GM23338 (cell line): ENCODE results near the gene MAPT. TPM values are rescaled to one million over a fixed set of nuclear protein-coding genes. Genes with fewer than 3 reads are reported as not detected.

Source experiments
- ATAC-seq: fragments of 200-7000 bp; cut with Tn5 transposase; 3 replicates; pipeline ENCODE4 v1.9.1; 2020
- DNase-seq: peaks from one replicate; pipeline ENCODE4 v3.0.0-alpha.2; 2015; ENCODE audit warnings: low spot score
- H2AFZ ChIP-seq: fragments of 200-600 bp; sonication (generic); 2 replicates; pipeline ENCODE4 v1.8.0; 2016; ENCODE audit warnings: antibody characterized with exemption, mild to moderate bottlenecking, moderate library complexity
- H3F3A ChIP-seq: fragments of 200-600 bp; sonication (generic); replicated peaks from 2 replicates; pipeline ENCODE4 v1.8.0; 2017; ENCODE audit warnings: antibody characterized with exemption, mixed run types, low read depth
- H3K27ac ChIP-seq: fragments of 200-600 bp; sonication (generic); 2 replicates; pipeline ENCODE4 v1.6.1; 2016; ENCODE audit warnings: low read depth
- H3K27me3 ChIP-seq: fragments of 200-600 bp; sonication (generic); 2 replicates; pipeline ENCODE4 v1.8.0; 2016; ENCODE audit warnings: mild to moderate bottlenecking, mixed run types, moderate library complexity; ENCODE audit not compliant: insufficient read depth
- H3K36me3 ChIP-seq: fragments of 200-600 bp; sonication (generic); 2 replicates; pipeline ENCODE4 v1.8.0; 2016; ENCODE audit warnings: mild to moderate bottlenecking; ENCODE audit not compliant: insufficient read depth
- H3K4me1 ChIP-seq: fragments of 200-600 bp; sonication (generic); 2 replicates; pipeline ENCODE4 v1.8.0; 2016; ENCODE audit warnings: mild to moderate bottlenecking, moderate library complexity; ENCODE audit not compliant: insufficient read depth
- H3K4me2 ChIP-seq: fragments of 200-600 bp; sonication (generic); 2 replicates; pipeline ENCODE4 v1.7.1; 2017; ENCODE audit warnings: mixed run types
- H3K4me3 ChIP-seq: fragments of 200-600 bp; sonication (generic); 2 replicates; pipeline ENCODE4 v1.6.1; 2016; ENCODE audit warnings: mixed run types
- H3K79me2 ChIP-seq: fragments of 200-600 bp; sonication (generic); replicated peaks from 2 replicates; pipeline ENCODE4 v1.8.0; 2017; ENCODE audit warnings: mild to moderate bottlenecking; ENCODE audit not compliant: insufficient read depth
- H3K9me2 ChIP-seq: fragments of 200-600 bp; sonication (generic); 2 replicates; pipeline ENCODE4 v1.8.0; 2017; ENCODE audit not compliant: insufficient read depth
- H4K20me1 ChIP-seq: fragments of 200-600 bp; sonication (generic); replicated peaks from 2 replicates; pipeline ENCODE4 v1.8.0; 2017; ENCODE audit warnings: mild to moderate bottlenecking; ENCODE audit not compliant: insufficient read depth
- H3K27ac Mint-ChIP-seq: 2 replicates; pipeline ENCODE4 v1.8.0; 2020; ENCODE audit warnings: inconsistent platforms, mild to moderate bottlenecking, moderate library complexity, mixed read lengths
- H3K27me3 Mint-ChIP-seq: 3 replicates; pipeline ENCODE4 v1.8.0; 2022; ENCODE audit warnings: low read depth, mild to moderate bottlenecking, moderate library complexity, mixed read lengths, inconsistent platforms; ENCODE audit not compliant: insufficient read depth, poor library complexity
- H3K36me3 Mint-ChIP-seq: 3 replicates; pipeline ENCODE4 v1.8.0; 2021; ENCODE audit warnings: low read depth, mild to moderate bottlenecking, inconsistent platforms, moderate library complexity, mixed read lengths
- H3K4me1 Mint-ChIP-seq: 3 replicates; pipeline ENCODE4 v1.8.0; 2020; ENCODE audit warnings: mild to moderate bottlenecking, inconsistent platforms, mixed read lengths
- H3K4me3 Mint-ChIP-seq: 3 replicates; pipeline ENCODE4 v1.8.0; 2021; ENCODE audit warnings: moderate library complexity, mild to moderate bottlenecking, inconsistent platforms, mixed read lengths
- H3K9me3 Mint-ChIP-seq: 3 replicates; pipeline ENCODE4 v1.8.0; 2020; ENCODE audit warnings: moderate library complexity, mild to moderate bottlenecking, inconsistent platforms, mixed read lengths
- CREB1 ChIP-seq: fragments of 250-450 bp; sonication (Bioruptor Pico); IDR thresholded peaks from 2 replicates; pipeline ENCODE4 v1.5.0; 2020; ENCODE audit warnings: low read depth, mild to moderate bottlenecking, moderate library complexity
- CTCF ChIP-seq, 2 experiments: fragments of 200-600 bp in 1 of 2; sonication (generic) in 1 of 2; conservative IDR thresholded peaks; 2 replicates each; pipeline versions ENCODE4 v1.5.1 to v1.6.1; 2016 to 2017; ENCODE audit warnings: antibody characterized with exemption in 2 of 2, low read depth in 2 of 2, mild to moderate bottlenecking in 2 of 2, moderate library complexity in 1 of 2
- ETS1 ChIP-seq: IDR thresholded peaks from 2 replicates; pipeline ENCODE4 v1.6.1; 2016; ENCODE audit warnings: antibody characterized with exemption
- EZH2 ChIP-seq: fragments of 200-600 bp; sonication (generic); IDR thresholded peaks from one replicate; pipeline ENCODE4 v1.8.0; 2017; ENCODE audit warnings: antibody characterized with exemption, mild to moderate bottlenecking, low read depth; ENCODE audit not compliant: unreplicated experiment
- EZH2phosphoT487 ChIP-seq: fragments of 200-600 bp; sonication (generic); IDR thresholded peaks from one replicate; pipeline ENCODE4 v1.8.1; 2018; ENCODE audit warnings: antibody characterized with exemption; ENCODE audit not compliant: unreplicated experiment
- JUNB ChIP-seq: IDR thresholded peaks from one replicate; pipeline ENCODE4 v1.6.1; 2016; ENCODE audit warnings: antibody characterized with exemption; ENCODE audit not compliant: unreplicated experiment
- NANOG ChIP-seq: IDR thresholded peaks from 2 replicates; pipeline ENCODE4 v1.6.1; 2016; ENCODE audit warnings: antibody characterized with exemption, borderline replicate concordance
- POLR2AphosphoS5 ChIP-seq: IDR thresholded peaks from 2 replicates; pipeline ENCODE4 v1.6.1; 2016; ENCODE audit warnings: antibody characterized with exemption, low read depth
- REST ChIP-seq: IDR thresholded peaks from one replicate; pipeline ENCODE4 v1.6.1; 2018; ENCODE audit warnings: antibody characterized with exemption; ENCODE audit not compliant: unreplicated experiment
- STAT1 ChIP-seq: IDR thresholded peaks from one replicate; pipeline ENCODE4 v1.6.1; 2016; ENCODE audit warnings: antibody characterized with exemption; ENCODE audit not compliant: unreplicated experiment
- ZNF114 ChIP-seq: fragments of 250-450 bp; sonication (Bioruptor Pico); IDR thresholded peaks from 2 replicates; pipeline ENCODE4 v1.5.0; 2020; ENCODE audit warnings: mild to moderate bottlenecking, moderate library complexity
- ZNF331 ChIP-seq: fragments of 250-450 bp; sonication (Bioruptor Pico); IDR thresholded peaks from 2 replicates; pipeline ENCODE4 v1.5.0; 2020; ENCODE audit warnings: low read depth, mild to moderate bottlenecking, moderate library complexity
- ZNF462 ChIP-seq: fragments of 250-450 bp; sonication (Bioruptor Pico); IDR thresholded peaks from 2 replicates; pipeline ENCODE4 v1.5.0; 2020; ENCODE audit warnings: mild to moderate bottlenecking, moderate library complexity
- polyA plus RNA-seq: library from polyadenylated mRNA; unstranded; fragments of >200 nt; fragmentation: Nextera tagmentation; extraction: Ambion mirVana; gene quantifications from 2 replicates; pipeline ENCODE4 v1.2.1, GENCODE V29; 2016
- total RNA-seq: library from RNA; depleted of rRNA; stranded (reverse); fragments of >200 nt; shearing (Covaris generic); gene quantifications from 2 replicates; pipeline ENCODE4 v1.2.3, GENCODE V29; 2014

Gene MAPT
- total and polyA plus RNA-seq, 2 experiments from 2014 or later = 1.1 to 2.1 TPM

GRCh38 chr17:46042246-46042645 lies 147.9 kb downstream of the MAPT start (continued):
- TF ChIP-seq ZNF462 (CRISPR knock-in tag) (no peak), JUNB (no peak), EZH2phosphoT487 (no peak), ZNF114 (CRISPR knock-in tag) (no peak), ZNF331 (CRISPR knock-in tag) (no peak), POLR2AphosphoS5 (no peak), EZH2 (no peak), NANOG (no peak)

- no peaks in the 10 kb centered on the region for H3K4me1 ChIP-seq
- peaks cover 8% of the 10 kb centered on the region; the same call in 1 of the 2 replicates for H3F3A ChIP-seq
- no peak for ATAC-seq
- no peak overlapping the region for H2AFZ ChIP-seq
- H3K4me3 Mint-ChIP-seq = no peak overlapping the region
- no peaks in the 10 kb centered on the region for H3K9me2 ChIP-seq
- H3K4me3 ChIP-seq = no peak overlapping the region
- peaks cover 79% of the 10 kb centered on the region for H3K36me3 Mint-ChIP-seq
- peaks cover 3% of the 10 kb centered on the region for H3K27me3 Mint-ChIP-seq
- H3K9me3 Mint-ChIP-seq = no peaks in the 10 kb centered on the region
- H3K27ac Mint-ChIP-seq = no peak overlapping the region
- H4K20me1 ChIP-seq = peaks cover 12% of the 10 kb centered on the region
- peaks cover 51% of the 10 kb centered on the region for H3K36me3 ChIP-seq
- H3K27ac ChIP-seq = no peak overlapping the region
- peaks cover 18% of the 10 kb centered on the region for H3K79me2 ChIP-seq
- DNase-seq = no peak
- peaks cover 18% of the 10 kb centered on the region for H3K4me1 Mint-ChIP-seq
- H3K4me2 ChIP-seq = no peak overlapping the region
- H3K27me3 ChIP-seq = no peaks in the 10 kb centered on the region
- no peak for TF ChIP-seq STAT1
- no peak for TF ChIP-seq REST
- no peak for TF ChIP-seq ZNF114 (CRISPR knock-in tag)
- TF ChIP-seq ETS1 = no peak
- TF ChIP-seq ZNF331 (CRISPR knock-in tag) = no peak
- TF ChIP-seq NANOG = no peak
- no peak for TF ChIP-seq CREB1 (CRISPR knock-in tag)
- TF ChIP-seq EZH2phosphoT487 = no peak
- no peak for TF ChIP-seq EZH2
- no peak for TF ChIP-seq JUNB
- no peak for TF ChIP-seq CTCF (conservative IDR thresholded peaks at IDR 0.05; ENCODE audit: low read depth in 2 of 2)
- TF ChIP-seq POLR2AphosphoS5 = no peak
Observed at GRCh38 chr17:46042925-46043324, 148.6 kb downstream of the MAPT start.
